Fibroblast of pulmonary artery (primary cell): ENCODE data around the gene CSNK1D.

Experiments used
- DNase-seq: peaks from one replicate; pipeline ENCODE4 v3.0.0-alpha.2; 2010; ENCODE audit warnings: low read depth
- H3K4me3 ChIP-seq: replicated peaks from 2 replicates; pipeline ENCODE4 v1.5.1; 2011; ENCODE audit warnings: low read depth, mild to moderate bottlenecking, control low read depth, low read length, moderate library complexity
- CTCF ChIP-seq: IDR thresholded peaks from 2 replicates; pipeline ENCODE4 v1.5.1; 2011; ENCODE audit warnings: mild to moderate bottlenecking, control low read depth, low read length, inconsistent platforms; ENCODE audit errors: missing control alignments

The CSNK1D gene

GRCh38 chr17:82301300-82301915 lies 27.9 kb upstream of the CSNK1D start:
- no peak for DNase-seq
- no peak for TF ChIP-seq CTCF
- H3K4me3 ChIP-seq, result no peak overlapping the region

DNA sequence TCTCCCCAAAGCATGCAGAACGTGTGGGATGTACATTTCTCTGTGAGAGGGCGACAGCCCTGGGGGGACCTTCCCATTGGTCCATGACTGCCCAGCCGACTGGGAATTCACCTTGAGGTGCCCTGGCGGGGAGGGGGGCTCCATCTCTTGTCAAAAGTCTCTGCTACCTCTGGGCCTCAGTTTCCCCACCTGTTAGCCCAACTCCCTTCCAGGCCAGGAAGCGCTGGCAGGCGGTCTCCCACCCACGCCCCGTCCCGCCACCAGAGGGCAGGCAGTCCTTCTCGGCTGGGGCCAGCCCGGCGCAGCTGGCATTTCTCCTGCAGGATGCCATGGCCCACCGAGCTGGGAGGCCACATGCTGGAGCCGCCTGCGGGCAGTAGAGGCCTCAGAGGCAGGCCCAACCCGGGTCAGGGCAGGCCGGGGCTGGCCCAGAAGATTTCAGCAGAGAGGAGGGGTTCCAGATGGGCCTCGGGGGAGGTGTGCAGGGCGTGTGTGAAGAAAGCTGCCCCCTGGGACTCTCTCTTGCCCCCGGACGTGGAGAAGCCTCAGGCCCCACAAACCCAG lies 27.3 kb upstream of the CSNK1D start:
- TF ChIP-seq CTCF, result peak; percentile 69
- peak; percentile 63 for DNase-seq
- H3K4me3 ChIP-seq, result no peak overlapping the region

DNA sequence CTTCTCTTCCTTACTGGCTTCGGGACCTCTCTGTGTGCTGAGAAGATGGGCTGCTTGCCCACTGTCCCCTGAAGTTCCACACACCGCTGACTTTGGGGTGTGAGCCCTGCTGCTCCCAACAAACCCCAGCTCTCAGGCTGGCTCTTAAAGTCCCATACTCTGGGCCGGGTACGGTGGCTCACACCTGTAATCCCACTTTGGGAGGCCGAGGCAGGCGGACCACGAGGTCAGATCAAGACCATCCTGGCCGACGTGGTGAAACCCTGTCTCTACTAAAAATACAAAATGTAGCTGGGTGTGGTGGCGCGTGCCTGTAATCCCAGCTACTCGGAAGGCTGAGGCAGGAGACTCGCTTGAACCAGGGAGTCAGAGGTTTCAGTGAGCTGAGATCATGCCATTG lies 26.7 kb upstream of the CSNK1D start:
- TF ChIP-seq CTCF, result no peak
- no peak overlapping the region for H3K4me3 ChIP-seq
- no peak for DNase-seq

- H3K4me3 ChIP-seq, result no peak overlapping the region
- no peak for TF ChIP-seq CTCF
- no peak for DNase-seq
These were observed 26.0 kb upstream of the CSNK1D start for GRCh38 chr17:82299452-82299851.

- no peak for DNase-seq
These were observed 25.3 kb upstream of the CSNK1D start for GRCh38 chr17:82298538-82299421.

More at GRCh38 chr17:82298538-82299421, 25.3 kb upstream of the CSNK1D start:
- TF ChIP-seq CTCF, result no peak
- H3K4me3 ChIP-seq, result peak overlapping the region; percentile 53
